Stimulated activated CD4-positive, alpha-beta T cell treated with anti-CD3 and anti-CD28 coated beads, Interleukin-15, amount 100 ng/mL, for 48 hours (primary cell): ENCODE results near the gene TP53TG5.

Experiments used
- DNase-seq, 2 donors: peaks; one replicate each; pipeline ENCODE4 v3.0.0-alpha.2; 2020; ENCODE audit warnings: low read depth in 2 of 2

Gene TP53TG5

DNA sequence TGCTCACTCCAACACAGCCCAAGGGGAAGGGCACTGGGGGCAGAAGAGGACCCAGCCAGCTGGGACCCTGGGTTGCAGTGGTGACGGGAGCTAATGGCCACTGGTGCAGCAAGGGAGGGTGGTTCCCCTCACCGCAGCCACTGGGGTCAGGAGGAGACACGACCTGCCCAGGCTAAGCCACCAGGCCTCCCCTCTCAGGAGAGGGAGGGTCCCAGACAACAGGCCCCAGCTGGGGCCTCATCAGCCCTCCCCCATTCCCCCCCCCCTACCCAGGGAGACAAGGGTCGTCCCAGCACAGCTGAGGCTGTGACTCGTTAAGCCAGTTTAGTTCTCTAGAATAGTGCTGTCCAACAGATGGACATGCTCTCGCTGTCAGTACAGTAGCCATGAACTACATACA lies 52.8 kb downstream of the TP53TG5 start:
- DNase-seq = no peak

DNA sequence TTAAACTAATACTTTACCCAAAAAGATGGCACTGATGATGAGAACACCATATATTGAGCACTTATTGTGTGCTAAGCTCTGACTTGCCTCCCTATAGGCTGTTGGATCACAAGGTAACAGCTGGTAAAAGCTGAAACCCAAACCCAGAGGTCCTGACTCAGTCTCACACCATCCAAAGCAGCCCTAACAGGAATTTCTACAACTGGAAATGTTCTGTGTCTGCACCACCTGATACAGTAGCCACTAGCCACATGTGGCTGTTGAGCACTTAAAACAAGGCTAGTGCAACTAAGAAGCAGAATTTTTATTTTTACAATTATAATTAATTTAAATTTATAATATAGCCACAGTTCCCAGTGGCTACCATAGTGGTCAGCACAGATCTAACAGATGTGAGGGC lies 54.4 kb downstream of the TP53TG5 start:
- no peak for DNase-seq

- DNase-seq = no peak
These were observed 55.2 kb downstream of the TP53TG5 start for GRCh38 chr20:45322952-45323383.
